ENCODE data around the gene NOVA2. TPM values are rescaled to one million over a fixed set of nuclear protein-coding genes. Genes with fewer than 3 reads are reported as not detected.

NOVA2 gene
- total RNA-seq, 1 experiment from 2014 or later, result 11.3 TPM

- ChIA-PET POLR2A (interaction anchor here (0.7 kb wide), 1 partner anchor 14 kb away, joined by 3 read pairs; no protein-coding TSS in a partner anchor), CTCF (interaction anchor here (0.8 to 1.3 kb wide), 3 partner anchors 13 to 81 kb away, joined by 3 to 4 read pairs (median 4); no protein-coding TSS in a partner anchor)
- Mint-ChIP-seq H3K27ac (no peak overlapping the region), H3K4me1 (peaks cover 3% of the 10 kb centered on the region; the same call in 1 of the 2 replicates), H3K36me3 (no peaks in the 10 kb centered on the region), H3K27me3 (ENCODE audit: low read depth) (peaks cover 41% of the 10 kb centered on the region), H3K4me3 (no peak overlapping the region), H3K9me3 (no peaks in the 10 kb centered on the region)
- ATAC-seq (no peak), DNase-seq (ENCODE audit: low spot score) (no peak)
- no peak for TF ChIP-seq ZNF423 (CRISPR knock-in tag; IDR thresholded peaks at IDR 0.05)
- no peak for TF ChIP-seq TEAD4 (CRISPR knock-in tag; IDR thresholded peaks at IDR 0.05)
- TF ChIP-seq, protein P1, sequence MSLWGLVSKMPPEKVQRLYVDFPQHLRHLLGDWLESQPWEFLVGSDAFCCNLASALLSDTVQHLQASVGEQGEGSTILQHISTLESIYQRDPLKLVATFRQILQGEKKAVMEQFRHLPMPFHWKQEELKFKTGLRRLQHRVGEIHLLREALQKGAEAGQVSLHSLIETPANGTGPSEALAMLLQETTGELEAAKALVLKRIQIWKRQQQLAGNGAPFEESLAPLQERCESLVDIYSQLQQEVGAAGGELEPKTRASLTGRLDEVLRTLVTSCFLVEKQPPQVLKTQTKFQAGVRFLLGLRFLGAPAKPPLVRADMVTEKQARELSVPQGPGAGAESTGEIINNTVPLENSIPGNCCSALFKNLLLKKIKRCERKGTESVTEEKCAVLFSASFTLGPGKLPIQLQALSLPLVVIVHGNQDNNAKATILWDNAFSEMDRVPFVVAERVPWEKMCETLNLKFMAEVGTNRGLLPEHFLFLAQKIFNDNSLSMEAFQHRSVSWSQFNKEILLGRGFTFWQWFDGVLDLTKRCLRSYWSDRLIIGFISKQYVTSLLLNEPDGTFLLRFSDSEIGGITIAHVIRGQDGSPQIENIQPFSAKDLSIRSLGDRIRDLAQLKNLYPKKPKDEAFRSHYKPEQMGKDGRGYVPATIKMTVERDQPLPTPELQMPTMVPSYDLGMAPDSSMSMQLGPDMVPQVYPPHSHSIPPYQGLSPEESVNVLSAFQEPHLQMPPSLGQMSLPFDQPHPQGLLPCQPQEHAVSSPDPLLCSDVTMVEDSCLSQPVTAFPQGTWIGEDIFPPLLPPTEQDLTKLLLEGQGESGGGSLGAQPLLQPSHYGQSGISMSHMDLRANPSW (CRISPR knock-in tag; conservative IDR thresholded peaks at IDR 0.05; ENCODE audit: low read depth), result no peak
- no peak for TF ChIP-seq ZNF121 (CRISPR knock-in tag; IDR thresholded peaks at IDR 0.05)
- no peak for TF ChIP-seq MXD4 (CRISPR knock-in tag; IDR thresholded peaks at IDR 0.05; ENCODE audit: borderline replicate concordance)
- TF ChIP-seq FOXJ3 (CRISPR knock-in tag; IDR thresholded peaks at IDR 0.05; ENCODE audit: borderline replicate concordance), result no peak
- TF ChIP-seq ZNF263 (CRISPR knock-in tag; IDR thresholded peaks at IDR 0.05; ENCODE audit: low read depth), result no peak
- no peak for TF ChIP-seq ESRRA (CRISPR knock-in tag; IDR thresholded peaks at IDR 0.05; ENCODE audit: borderline replicate concordance)
- TF ChIP-seq TEAD1 (CRISPR knock-in tag; IDR thresholded peaks at IDR 0.05), result no peak
- TF ChIP-seq FOXK1 (CRISPR knock-in tag; IDR thresholded peaks at IDR 0.05), result no peak
- TF ChIP-seq RORB (CRISPR knock-in tag; IDR thresholded peaks at IDR 0.05), result no peak
- no peak for TF ChIP-seq ATF1 (CRISPR knock-in tag; IDR thresholded peaks at IDR 0.05)
- no peak for TF ChIP-seq ZNF396 (CRISPR knock-in tag; IDR thresholded peaks at IDR 0.05; ENCODE audit: borderline replicate concordance)
- no peak for TF ChIP-seq FOXP4 (CRISPR knock-in tag; IDR thresholded peaks at IDR 0.05)
- TF ChIP-seq FOXP1 (CRISPR knock-in tag; IDR thresholded peaks at IDR 0.05; ENCODE audit: borderline replicate concordance), result no peak
- TF ChIP-seq, protein P2, sequence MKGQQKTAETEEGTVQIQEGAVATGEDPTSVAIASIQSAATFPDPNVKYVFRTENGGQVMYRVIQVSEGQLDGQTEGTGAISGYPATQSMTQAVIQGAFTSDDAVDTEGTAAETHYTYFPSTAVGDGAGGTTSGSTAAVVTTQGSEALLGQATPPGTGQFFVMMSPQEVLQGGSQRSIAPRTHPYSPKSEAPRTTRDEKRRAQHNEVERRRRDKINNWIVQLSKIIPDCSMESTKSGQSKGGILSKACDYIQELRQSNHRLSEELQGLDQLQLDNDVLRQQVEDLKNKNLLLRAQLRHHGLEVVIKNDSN (CRISPR knock-in tag; IDR thresholded peaks at IDR 0.05), result no peak
Measured at GRCh38 chr19:45947926-45948325, 25.7 kb downstream of the NOVA2 start.

DNA sequence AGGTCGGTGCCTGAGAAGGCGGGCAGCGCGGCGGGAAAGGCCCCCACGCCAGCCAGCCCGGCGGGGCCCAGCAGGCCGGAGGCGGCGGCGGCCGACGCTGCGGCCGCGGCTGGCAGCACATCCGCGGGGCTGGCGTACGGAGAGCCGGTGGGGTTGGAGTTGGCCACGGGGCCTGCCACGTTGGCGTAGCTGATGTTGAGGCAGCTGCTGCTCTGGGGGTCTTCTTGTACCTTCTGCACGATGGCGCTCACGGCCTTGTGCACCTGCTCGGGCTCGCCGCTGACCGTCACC is 33.2 kb downstream of the NOVA2 start:
- Mint-ChIP-seq H3K9me3 (no peaks in the 10 kb centered on the region), H3K27me3 (ENCODE audit: low read depth) (peaks cover 28% of the 10 kb centered on the region), H3K36me3 (no peaks in the 10 kb centered on the region; the same call in 1 of the 2 replicates), H3K4me3 (peak overlapping the region; percentile 20; the same call in 1 of the 2 replicates), H3K4me1 (peaks cover 8% of the 10 kb centered on the region; the same call in 1 of the 2 replicates), H3K27ac (no peak overlapping the region)
- TF ChIP-seq NR2C2 (CRISPR knock-in tag; IDR thresholded peaks at IDR 0.05) (no peak), ZNF671 (CRISPR knock-in tag; IDR thresholded peaks at IDR 0.05) (no peak), ZNF219 (CRISPR knock-in tag; IDR thresholded peaks at IDR 0.05; ENCODE audit: borderline replicate concordance) (no peak), E2F1 (CRISPR knock-in tag; IDR thresholded peaks at IDR 0.05) (no peak), GRHL2 (CRISPR knock-in tag; IDR thresholded peaks at IDR 0.05; ENCODE audit: insufficient replicate concordance, severe bottlenecking) (no peak), ZNF396 (CRISPR knock-in tag; IDR thresholded peaks at IDR 0.05; ENCODE audit: borderline replicate concordance) (no peak), ELF4 (CRISPR knock-in tag; IDR thresholded peaks at IDR 0.05; ENCODE audit: low read depth) (no peak), SOX15 (CRISPR knock-in tag; IDR thresholded peaks at IDR 0.05) (no peak), FOXP1 (CRISPR knock-in tag; IDR thresholded peaks at IDR 0.05; ENCODE audit: borderline replicate concordance) (no peak), CTCF (IDR thresholded peaks at IDR 0.05) (no peak), SP1 (CRISPR knock-in tag; conservative IDR thresholded peaks at IDR 0.05) (no peak), MXD4 (CRISPR knock-in tag; IDR thresholded peaks at IDR 0.05; ENCODE audit: borderline replicate concordance) (no peak)
- TF ChIP-seq, protein P3, sequence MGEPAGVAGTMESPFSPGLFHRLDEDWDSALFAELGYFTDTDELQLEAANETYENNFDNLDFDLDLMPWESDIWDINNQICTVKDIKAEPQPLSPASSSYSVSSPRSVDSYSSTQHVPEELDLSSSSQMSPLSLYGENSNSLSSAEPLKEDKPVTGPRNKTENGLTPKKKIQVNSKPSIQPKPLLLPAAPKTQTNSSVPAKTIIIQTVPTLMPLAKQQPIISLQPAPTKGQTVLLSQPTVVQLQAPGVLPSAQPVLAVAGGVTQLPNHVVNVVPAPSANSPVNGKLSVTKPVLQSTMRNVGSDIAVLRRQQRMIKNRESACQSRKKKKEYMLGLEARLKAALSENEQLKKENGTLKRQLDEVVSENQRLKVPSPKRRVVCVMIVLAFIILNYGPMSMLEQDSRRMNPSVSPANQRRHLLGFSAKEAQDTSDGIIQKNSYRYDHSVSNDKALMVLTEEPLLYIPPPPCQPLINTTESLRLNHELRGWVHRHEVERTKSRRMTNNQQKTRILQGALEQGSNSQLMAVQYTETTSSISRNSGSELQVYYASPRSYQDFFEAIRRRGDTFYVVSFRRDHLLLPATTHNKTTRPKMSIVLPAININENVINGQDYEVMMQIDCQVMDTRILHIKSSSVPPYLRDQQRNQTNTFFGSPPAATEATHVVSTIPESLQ (CRISPR knock-in tag; IDR thresholded peaks at IDR 0.05), result no peak
- ChIA-PET CTCF (interaction anchor here (1.2 to 2.1 kb wide), 7 partner anchors 10 to 81 kb away, joined by 3 to 11 read pairs (median 4); partner anchors contain the start of gene NOVA2), POLR2A (interaction anchor here (1.6 kb wide), 2 partner anchors 13 to 20 kb away, joined by 4 read pairs; no protein-coding TSS in a partner anchor)
- DNase-seq (ENCODE audit: low spot score), result no peak
- ATAC-seq, result peak; percentile 38
